ENCODE data around the gene PPP1R37. TPM values are rescaled to one million over a fixed set of nuclear protein-coding genes. Genes with fewer than 3 reads are reported as not detected.

Gene PPP1R37
- polyA plus RNA-seq, 3 donors, result 0.10 to 11.8 (median 0.22) TPM

DNA sequence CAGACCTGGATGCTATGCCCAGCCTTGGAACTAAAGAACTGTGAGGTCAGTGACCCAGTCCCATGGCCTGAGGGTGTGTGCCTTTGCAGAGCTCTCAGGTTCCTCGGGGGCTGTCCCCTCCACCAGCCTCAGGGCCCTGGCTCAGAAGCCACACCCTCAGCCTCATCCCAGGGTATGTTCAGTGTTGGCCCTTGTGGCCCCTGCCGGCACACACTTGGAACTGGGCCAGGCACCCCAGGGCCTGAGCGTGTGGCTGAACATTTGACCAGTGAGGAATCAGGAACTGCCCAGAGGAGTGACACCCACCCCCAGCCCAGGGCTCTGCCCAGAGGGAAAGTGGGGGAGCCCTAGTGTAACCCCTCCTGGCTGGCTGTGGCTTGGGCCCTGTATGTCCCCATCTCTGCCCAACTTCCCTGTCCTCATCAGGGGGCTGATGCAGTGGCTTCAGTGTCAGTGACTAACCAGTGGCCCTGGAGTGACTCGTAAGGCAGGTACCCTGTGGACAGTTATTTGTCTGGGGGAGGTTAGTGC lies 57.8 kb downstream of the PPP1R37 start:
- Histone ChIP-seq H3K9ac (ENCODE audit: insufficient read depth, low read length, poor library complexity, severe bottlenecking) (no peak overlapping the region), H4K20me1 (ENCODE audit: insufficient read depth, low read length) (no peaks in the 10 kb centered on the region), H3K4me1 (ENCODE audit: control insufficient read depth in 1 of 2, insufficient read depth in 2 of 2, low read length in 2 of 2) (peaks cover 14 to 24% of the 10 kb centered on the region in 2 donors), H3K36me3 (replicated peaks in 1 of 2; ENCODE audit: control insufficient read depth in 1 of 2, insufficient read depth in 2 of 2, low read length in 2 of 2) (peaks cover 0 to 7% of the 10 kb centered on the region in 2 donors), H3K4me3 (replicated peaks in 1 of 3; ENCODE audit: low read depth in 2 of 3, low read length in 3 of 3) (no peak overlapping the region), H2AFZ (ENCODE audit: insufficient read depth, low read depth, low read length, poor library complexity, severe bottlenecking) (no peak overlapping the region), H3K79me2 (ENCODE audit: insufficient read depth, low read length) (no peaks in the 10 kb centered on the region), H3K9me3 (replicated peaks in 1 of 2; ENCODE audit: control insufficient read depth in 1 of 2, insufficient read depth in 1 of 2, low read length in 2 of 2) (peaks cover 0 to 19% of the 10 kb centered on the region in 2 donors), H3K27me3 (ENCODE audit: control insufficient read depth in 2 of 2, insufficient read depth in 2 of 2, low read length in 2 of 2) (peaks cover 14 to 42% of the 10 kb centered on the region in 2 donors), H3K27ac (ENCODE audit: low read depth in 1 of 2, low read length in 2 of 2) (no peak overlapping the region), H3K4me2 (replicated peaks; ENCODE audit: extremely low read depth, low read length, poor library complexity, severe bottlenecking) (no peak overlapping the region)
- Mint-ChIP-seq H3K4me1 (peaks cover 18% of the 10 kb centered on the region), H3K36me3 (peaks cover 5 to 7% of the 10 kb centered on the region in 2 donors), H3K27ac (no peak overlapping the region), H3K4me3 (no peak overlapping the region), H3K9me3 (peaks cover 0 to 18% (median 10%) of the 10 kb centered on the region in 7 donors), H3K27me3 (ENCODE audit: low read depth in 3 of 3) (peaks cover 37 to 55% (median 47%) of the 10 kb centered on the region in 3 donors)
- TF ChIP-seq, protein P1, sequence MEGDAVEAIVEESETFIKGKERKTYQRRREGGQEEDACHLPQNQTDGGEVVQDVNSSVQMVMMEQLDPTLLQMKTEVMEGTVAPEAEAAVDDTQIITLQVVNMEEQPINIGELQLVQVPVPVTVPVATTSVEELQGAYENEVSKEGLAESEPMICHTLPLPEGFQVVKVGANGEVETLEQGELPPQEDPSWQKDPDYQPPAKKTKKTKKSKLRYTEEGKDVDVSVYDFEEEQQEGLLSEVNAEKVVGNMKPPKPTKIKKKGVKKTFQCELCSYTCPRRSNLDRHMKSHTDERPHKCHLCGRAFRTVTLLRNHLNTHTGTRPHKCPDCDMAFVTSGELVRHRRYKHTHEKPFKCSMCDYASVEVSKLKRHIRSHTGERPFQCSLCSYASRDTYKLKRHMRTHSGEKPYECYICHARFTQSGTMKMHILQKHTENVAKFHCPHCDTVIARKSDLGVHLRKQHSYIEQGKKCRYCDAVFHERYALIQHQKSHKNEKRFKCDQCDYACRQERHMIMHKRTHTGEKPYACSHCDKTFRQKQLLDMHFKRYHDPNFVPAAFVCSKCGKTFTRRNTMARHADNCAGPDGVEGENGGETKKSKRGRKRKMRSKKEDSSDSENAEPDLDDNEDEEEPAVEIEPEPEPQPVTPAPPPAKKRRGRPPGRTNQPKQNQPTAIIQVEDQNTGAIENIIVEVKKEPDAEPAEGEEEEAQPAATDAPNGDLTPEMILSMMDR (IDR thresholded peaks at IDR 0.05), result no peak
- WGBS (ENCODE audit: insufficient coverage), result 77% methylated on average over 2 of the region's 4 CpGs
- intact Hi-C loops (cut with micrococcal nuclease), result no loop called here
- DNase-seq, result no peak

DNA sequence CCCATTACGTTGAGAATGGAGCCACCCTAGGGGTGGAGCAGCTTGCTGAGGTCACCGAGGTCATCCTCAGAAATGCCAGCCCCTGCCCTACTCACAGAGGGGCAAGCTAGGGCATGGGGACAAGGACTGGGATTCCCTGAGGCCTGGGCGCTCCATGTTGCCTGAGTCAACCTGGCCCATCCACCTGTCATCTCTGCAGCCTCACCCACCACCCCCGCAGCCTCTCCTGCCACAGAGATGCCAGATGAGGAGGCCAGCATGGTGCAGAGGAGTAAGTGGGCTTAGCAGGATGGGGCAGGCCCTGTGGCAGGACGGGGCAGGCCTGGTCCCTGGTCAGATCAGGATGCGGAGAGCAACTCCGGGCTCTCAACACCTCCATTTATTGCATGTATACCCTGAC lies 58.3 kb downstream of the PPP1R37 start:
- no peaks in the 10 kb centered on the region for H3K79me2 ChIP-seq (ENCODE audit: insufficient read depth, low read length)
- Mint-ChIP-seq H3K36me3 (peaks cover 5 to 7% of the 10 kb centered on the region in 2 donors), H3K27ac (no peak overlapping the region), H3K27me3 (ENCODE audit: low read depth in 3 of 3) (peaks cover 37 to 58% (median 50%) of the 10 kb centered on the region in 3 donors), H3K9me3 (peaks cover 0 to 18% (median 10%) of the 10 kb centered on the region in 7 donors), H3K4me3 (peak overlapping the region; percentile 4 to 88), H3K4me1 (peaks cover 18% of the 10 kb centered on the region)
- peaks cover 14 to 42% of the 10 kb centered on the region in 2 donors for H3K27me3 ChIP-seq (ENCODE audit: control insufficient read depth in 2 of 2, insufficient read depth in 2 of 2, low read length in 2 of 2)
- peaks cover 0 to 19% of the 10 kb centered on the region in 2 donors for H3K9me3 ChIP-seq (replicated peaks in 1 of 2; ENCODE audit: control insufficient read depth in 1 of 2, insufficient read depth in 1 of 2, low read length in 2 of 2)
- H3K4me2 ChIP-seq (replicated peaks; ENCODE audit: extremely low read depth, low read length, poor library complexity, severe bottlenecking), result no peak overlapping the region
- 93% methylated on average over 5 of the region's 7 CpGs for WGBS (ENCODE audit: insufficient coverage)
- TF ChIP-seq, protein P1 (IDR thresholded peaks at IDR 0.05), result no peak
- no peak overlapping the region for H2AFZ ChIP-seq (ENCODE audit: insufficient read depth, low read depth, low read length, poor library complexity, severe bottlenecking)
- intact Hi-C loops (cut with micrococcal nuclease), result no loop called here
- H3K9ac ChIP-seq (ENCODE audit: insufficient read depth, low read length, poor library complexity, severe bottlenecking), result no peak overlapping the region
- H3K27ac ChIP-seq (ENCODE audit: low read depth in 1 of 2, low read length in 2 of 2), result no peak overlapping the region
- H3K4me1 ChIP-seq (ENCODE audit: control insufficient read depth in 1 of 2, insufficient read depth in 2 of 2, low read length in 2 of 2), result peaks cover 14 to 24% of the 10 kb centered on the region in 2 donors
- DNase-seq, result no peak
- no peak overlapping the region for H3K4me3 ChIP-seq (replicated peaks in 1 of 3; ENCODE audit: low read depth in 2 of 3, low read length in 3 of 3)
- no peaks in the 10 kb centered on the region for H4K20me1 ChIP-seq (ENCODE audit: insufficient read depth, low read length)
- peaks cover 0 to 5% of the 10 kb centered on the region in 2 donors for H3K36me3 ChIP-seq (replicated peaks in 1 of 2; ENCODE audit: control insufficient read depth in 1 of 2, insufficient read depth in 2 of 2, low read length in 2 of 2)
